ENCODE data around the gene LIN7B.

The LIN7B gene

GRCh38 chr19:49165865-49166301, 51.7 kb downstream of the LIN7B start:
- no peak for DNase-seq (ENCODE audit: low read depth)

GRCh38 chr19:49167857-49168409, 53.8 kb downstream of the LIN7B start:
- no peak for DNase-seq (ENCODE audit: low read depth)
